ENCODE results near the gene LYRM1. TPM values are rescaled to one million over a fixed set of nuclear protein-coding genes. Genes with fewer than 3 reads are reported as not detected.

The LYRM1 gene
- total and polyA plus RNA-seq, 2 of the 4 experiments (the other 2 are of a cell fraction): 19.0 to 35.0 TPM

GRCh38 chr16:20969386-20969785 is 68.8 kb downstream of the LYRM1 start:
- Histone ChIP-seq H4K91ac (ENCODE audit: insufficient read depth, low read depth, low read length) (no peak overlapping the region), H2AK9ac (replicated peaks; ENCODE audit: low read depth, low read length, poor library complexity) (no peak overlapping the region), H2BK20ac (ENCODE audit: low read depth, low read length) (no peak overlapping the region), H2BK120ac (ENCODE audit: low read depth, low read length) (no peak overlapping the region), H2BK5ac (ENCODE audit: low read depth, low read length, poor library complexity, severe bottlenecking) (no peak overlapping the region), H2AFZ (replicated peaks; ENCODE audit: low read length, poor library complexity) (no peak overlapping the region), H3K9me1 (ENCODE audit: insufficient read depth, low read length) (no peaks in the 10 kb centered on the region), H2AK5ac (ENCODE audit: low read depth, low read length) (no peak overlapping the region), H3K4me2 (ENCODE audit: low read depth, low read length) (no peak overlapping the region), H3K9me3 (ENCODE audit: control insufficient read depth, insufficient read depth, low read length) (no peaks in the 10 kb centered on the region), H4K8ac (ENCODE audit: low read depth in 2 of 2, low read length in 2 of 2) (no peak overlapping the region), H3K79me1 (ENCODE audit: low read depth in 1 of 2, low read length in 2 of 2) (no peaks in the 10 kb centered on the region), H3K4ac (ENCODE audit: low read depth, low read length) (no peak overlapping the region), H3K23ac (ENCODE audit: low read depth, low read length) (no peak overlapping the region), H3K27me3 (ENCODE audit: control insufficient read depth, insufficient read depth, low read length) (peaks cover 6% of the 10 kb centered on the region), H3K36me3 (ENCODE audit: control insufficient read depth, insufficient read depth, low read length) (no peaks in the 10 kb centered on the region), H3K56ac (ENCODE audit: extremely low read depth, insufficient read depth, low read length) (no peak overlapping the region), H3K9ac (ENCODE audit: low read depth, low read length) (no peak overlapping the region), H3K4me3 (ENCODE audit: insufficient read depth, low read depth, low read length) (no peak overlapping the region), H3K14ac (replicated peaks; ENCODE audit: low read depth, low read length) (no peak overlapping the region), H3K4me1 (ENCODE audit: control insufficient read depth, insufficient read depth, low read length) (no peaks in the 10 kb centered on the region), H4K20me1 (ENCODE audit: insufficient read depth, low read length) (no peaks in the 10 kb centered on the region), H4K5ac (ENCODE audit: low read depth, low read length) (no peak overlapping the region), H3K18ac (ENCODE audit: low read depth, low read length) (no peak overlapping the region), H2BK15ac (ENCODE audit: low read depth, low read length) (no peak overlapping the region), H3K27ac (ENCODE audit: insufficient read depth, low read length) (no peak overlapping the region)
- no peak for TF ChIP-seq RFX5 (IDR thresholded peaks at IDR 0.05; ENCODE audit: low read depth, low read length)
- TF ChIP-seq SMC3 (IDR thresholded peaks at IDR 0.05; ENCODE audit: low read depth, low read length): no peak
- no peak for TF ChIP-seq CTCF (conservative IDR thresholded peaks at IDR 0.05; ENCODE audit: low read depth, low read length)
- TF ChIP-seq USF2 (IDR thresholded peaks at IDR 0.05; ENCODE audit: low read depth, low read length): no peak
- TF ChIP-seq MXI1 (IDR thresholded peaks at IDR 0.05; ENCODE audit: borderline replicate concordance, low read depth, low read length): no peak
- TF ChIP-seq RAD21 (IDR thresholded peaks at IDR 0.05; ENCODE audit: low read length): no peak
- no peak for TF ChIP-seq MAFK (IDR thresholded peaks at IDR 0.05; ENCODE audit: low read depth, low read length)
- TF ChIP-seq RCOR1 (IDR thresholded peaks at IDR 0.05; ENCODE audit: insufficient replicate concordance, low read length): no peak
- no peak for TF ChIP-seq FOS (IDR thresholded peaks at IDR 0.05; ENCODE audit: low read depth, low read length)
- no peak for TF ChIP-seq NFE2L2 (IDR thresholded peaks at IDR 0.05; ENCODE audit: low read depth, low read length)
- dilution Hi-C loops (cut with HindIII; ENCODE audit: low sequenced_read_pairs, unreplicated experiment): no loop called here
- ATAC-seq (ENCODE audit: low read depth) (no peak), DNase-seq (no peak)
- WGBS, 2 experiments (ENCODE audit: extremely low coverage in 2 of 2, insufficient read length in 1 of 2): 60% methylated on average over 2 of the region's 5 CpGs; no CpG with 5 or more reads in 1 of the 2 experiments
- ChIA-PET POLR2A (ENCODE audit: unreplicated experiment) (no interaction called here), CTCF (no interaction called here)
- BruUV-seq (replicated peaks): no TSS peak
- in situ Hi-C loops (cut with MboI; ENCODE audit: low sequenced_read_pairs): no loop called here
- intact Hi-C loops (cut with micrococcal nuclease): no loop called here

Data from IMR-90 (cell line).